Measurements from ENCODE around the gene RHOB. TPM values are rescaled to one million over a fixed set of nuclear protein-coding genes. Genes with fewer than 3 reads are reported as not detected.
"Not testable (repeated sequence)": the region's sequence is repeated elsewhere in the genome, so short reads cannot be mapped to it uniquely, and the experiment has no call there.

The RHOB gene
- total RNA-seq, 1 donor from 2014 or later = 135 TPM

GRCh38 chr2:20457661-20458630, 11.1 kb downstream of the RHOB start:
- H3K27ac Mint-ChIP-seq (ENCODE audit: unreplicated experiment) = no peak overlapping the region
- H3K36me3 Mint-ChIP-seq (ENCODE audit: unreplicated experiment) = peaks cover 9% of the 10 kb centered on the region
- H3K9me3 Mint-ChIP-seq (ENCODE audit: unreplicated experiment) = peaks cover 2% of the 10 kb centered on the region
- no peak overlapping the region for H3K4me3 Mint-ChIP-seq (ENCODE audit: unreplicated experiment)
- H3K4me1 Mint-ChIP-seq (ENCODE audit: low read depth, unreplicated experiment) = no peaks in the 10 kb centered on the region
- H3K27me3 Mint-ChIP-seq (ENCODE audit: unreplicated experiment) = no peaks in the 10 kb centered on the region
- DNase-seq = no peak
- no peak for TF ChIP-seq CTCF (IDR thresholded peaks at IDR 0.05; ENCODE audit: partially characterized antibody, unreplicated experiment)

GRCh38 chr2:20458737-20459484, 12.0 kb downstream of the RHOB start:
- not testable (repeated sequence) for H3K27me3 Mint-ChIP-seq (ENCODE audit: unreplicated experiment); H3K36me3 Mint-ChIP-seq (ENCODE audit: unreplicated experiment)

GRCh38 chr2:20465716-20466394, 19.0 kb downstream of the RHOB start:
- Mint-ChIP-seq H3K27ac (ENCODE audit: unreplicated experiment) (no peak overlapping the region), H3K4me1 (ENCODE audit: low read depth, unreplicated experiment) (no peaks in the 10 kb centered on the region), H3K4me3 (ENCODE audit: unreplicated experiment) (no peak overlapping the region), H3K36me3 (ENCODE audit: unreplicated experiment) (peaks cover 5% of the 10 kb centered on the region), H3K27me3 (ENCODE audit: unreplicated experiment) (peaks cover 6% of the 10 kb centered on the region), H3K9me3 (ENCODE audit: unreplicated experiment) (peaks cover 2% of the 10 kb centered on the region)
- DNase-seq = no peak
- no peak for TF ChIP-seq CTCF (IDR thresholded peaks at IDR 0.05; ENCODE audit: partially characterized antibody, unreplicated experiment)

More at GRCh38 chr2:20458737-20459484, 12.0 kb downstream of the RHOB start:
- H3K4me1 Mint-ChIP-seq (ENCODE audit: low read depth, unreplicated experiment); H3K27ac Mint-ChIP-seq (ENCODE audit: unreplicated experiment); H3K4me3 Mint-ChIP-seq (ENCODE audit: unreplicated experiment); DNase-seq; H3K9me3 Mint-ChIP-seq (ENCODE audit: unreplicated experiment): not testable (repeated sequence)

GRCh38 chr2:20467789-20468548, 21.1 kb downstream of the RHOB start:
- DNase-seq = no peak
- Mint-ChIP-seq H3K27ac (ENCODE audit: unreplicated experiment) (no peak overlapping the region), H3K36me3 (ENCODE audit: unreplicated experiment) (no peaks in the 10 kb centered on the region), H3K9me3 (ENCODE audit: unreplicated experiment) (no peaks in the 10 kb centered on the region), H3K4me1 (ENCODE audit: low read depth, unreplicated experiment) (no peaks in the 10 kb centered on the region), H3K27me3 (ENCODE audit: unreplicated experiment) (peaks cover 7% of the 10 kb centered on the region), H3K4me3 (ENCODE audit: unreplicated experiment) (no peak overlapping the region)
- TF ChIP-seq CTCF (IDR thresholded peaks at IDR 0.05; ENCODE audit: partially characterized antibody, unreplicated experiment) = no peak
